ENCODE data around the gene KIF13A. TPM values are rescaled to one million over a fixed set of nuclear protein-coding genes. Genes with fewer than 3 reads are reported as not detected.

KIF13A gene
- total and polyA plus RNA-seq, 9 of the 15 experiments (the other 6 are each of a cell fraction or from before 2014, with no cell fraction given): 3.6 to 44.3 (median 29.7) TPM

DNA sequence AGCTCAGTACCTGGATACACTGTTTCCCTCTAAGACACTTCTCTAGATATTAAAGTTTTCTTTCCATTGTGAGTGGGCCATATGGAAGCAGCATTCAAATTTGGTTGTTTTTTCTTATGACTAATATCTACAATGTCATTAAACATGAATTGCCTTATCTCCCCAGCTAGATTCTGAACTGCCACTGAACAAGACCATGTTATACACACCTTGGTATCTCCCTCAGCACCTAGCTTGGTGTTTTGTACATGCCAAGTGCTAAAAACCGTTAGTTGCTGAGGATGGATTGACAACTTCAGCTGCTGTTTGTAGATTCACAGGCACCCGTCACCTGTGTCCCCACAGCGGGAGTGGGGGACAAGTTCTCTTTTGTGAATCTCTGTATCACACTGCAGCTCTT is 131.1 kb downstream of the KIF13A start (continued):
- no peak for TF ChIP-seq ETV1 (tag; conservative IDR thresholded peaks at IDR 0.05; ENCODE audit: low read depth)
- TF ChIP-seq MAFK (IDR thresholded peaks at IDR 0.05; ENCODE audit: low read length): no peak
- TF ChIP-seq BRF1 (IDR thresholded peaks at IDR 0.05; ENCODE audit: borderline replicate concordance, extremely low read depth, insufficient read length): no peak
- no peak for TF ChIP-seq FOXJ3 (CRISPR knock-in tag; IDR thresholded peaks at IDR 0.05)
- TF ChIP-seq, protein P1, sequence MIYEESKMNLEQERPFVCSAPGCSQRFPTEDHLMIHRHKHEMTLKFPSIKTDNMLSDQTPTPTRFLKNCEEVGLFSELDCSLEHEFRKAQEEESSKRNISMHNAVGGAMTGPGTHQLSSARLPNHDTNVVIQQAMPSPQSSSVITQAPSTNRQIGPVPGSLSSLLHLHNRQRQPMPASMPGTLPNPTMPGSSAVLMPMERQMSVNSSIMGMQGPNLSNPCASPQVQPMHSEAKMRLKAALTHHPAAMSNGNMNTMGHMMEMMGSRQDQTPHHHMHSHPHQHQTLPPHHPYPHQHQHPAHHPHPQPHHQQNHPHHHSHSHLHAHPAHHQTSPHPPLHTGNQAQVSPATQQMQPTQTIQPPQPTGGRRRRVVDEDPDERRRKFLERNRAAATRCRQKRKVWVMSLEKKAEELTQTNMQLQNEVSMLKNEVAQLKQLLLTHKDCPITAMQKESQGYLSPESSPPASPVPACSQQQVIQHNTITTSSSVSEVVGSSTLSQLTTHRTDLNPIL (CRISPR knock-in tag; IDR thresholded peaks at IDR 0.05): no peak
- no peak for TF ChIP-seq E2F3 (CRISPR knock-in tag; IDR thresholded peaks at IDR 0.05)

DNA sequence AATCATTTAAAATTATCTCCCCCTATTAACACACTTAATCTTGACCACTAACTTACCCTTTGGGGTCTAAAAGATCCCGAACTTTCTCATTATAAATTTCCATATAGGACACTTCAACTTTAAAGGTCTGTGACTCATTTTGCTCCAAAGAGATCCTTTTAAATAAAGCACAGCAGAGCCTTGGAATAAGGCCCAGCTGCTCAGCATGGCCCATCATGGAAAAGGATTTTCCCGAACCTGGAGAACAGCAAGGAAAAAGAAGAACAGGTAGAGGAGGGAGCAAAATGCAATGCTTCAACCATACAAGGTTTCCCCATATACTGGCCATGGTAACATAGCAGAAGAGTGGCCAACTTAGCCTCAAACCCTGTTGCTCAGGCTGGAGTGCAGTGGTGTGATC is 132.1 kb downstream of the KIF13A start:
- no peak for DNase-seq (ENCODE audit: extremely low read depth in 1 of 4, low spot score in 3 of 4)
- in situ Hi-C loops (cut with MboI) (no loop called here), intact Hi-C loops (cut with micrococcal nuclease) (no loop called here)
- CTCF ChIA-PET (ENCODE audit: low intra/inter-chr PET ratio): no interaction called here
- no peaks in the 10 kb centered on the region for H3K9me1 ChIP-seq (ENCODE audit: control insufficient read depth, insufficient read depth, low read length)
- H4K20me1 ChIP-seq (replicated peaks; ENCODE audit: control insufficient read depth, insufficient read depth, low read length): no peaks in the 10 kb centered on the region
- H3K27me3 ChIP-seq (ENCODE audit: control insufficient read depth in 2 of 2, insufficient read depth in 2 of 2, low read length in 2 of 2): no peaks in the 10 kb centered on the region
- peaks cover 36% of the 10 kb centered on the region for H3K36me3 ChIP-seq (ENCODE audit: control insufficient read depth, insufficient read depth, low read length)
- POLR2A ChIA-PET: interaction anchor here (1.7 kb wide), 1 partner anchor 10 kb away, joined by 4 read pairs; no protein-coding TSS in a partner anchor
- WGBS (ENCODE audit: insufficient coverage, low coverage, missing lambda C conversion rate): 83% methylated on average over 2 of the region's 2 CpGs
- no peak overlapping the region for H3K4me2 ChIP-seq (ENCODE audit: insufficient read depth, low read length)
- FAIRE-seq: no peak
- no peak overlapping the region for H3K27ac ChIP-seq (ENCODE audit: extremely low read depth, low read depth, low read length)
- H3K4me1 ChIP-seq (replicated peaks in 1 of 2; ENCODE audit: control insufficient read depth in 2 of 2, insufficient read depth in 2 of 2, low read length in 2 of 2): peaks cover 4 to 8% of the 10 kb centered on the region in 2 experiments; a peak in 3 of 5 replicates
- no peak overlapping the region for H3K4me3 ChIP-seq
- no peak overlapping the region for H2AFZ ChIP-seq (ENCODE audit: low read depth, low read length)
- H3K79me2 ChIP-seq (ENCODE audit: control insufficient read depth, insufficient read depth, low read length): no peaks in the 10 kb centered on the region; the same call in 2 of the 3 replicates
- no TSS peak for BruUV-seq (replicated peaks)
- no peaks in the 10 kb centered on the region for H3K9me3 ChIP-seq (replicated peaks; ENCODE audit: control insufficient read depth, insufficient read depth, low read depth, low read length)
- ATAC-seq: no peak
- no peak overlapping the region for H3K9ac ChIP-seq (ENCODE audit: insufficient read depth in 1 of 2, low read depth in 2 of 2, low read length in 2 of 2)
- no peak for TF ChIP-seq ZNF589 (CRISPR knock-in tag; IDR thresholded peaks at IDR 0.05; ENCODE audit: low read depth)
- TF ChIP-seq KAT7 (CRISPR knock-in tag; IDR thresholded peaks at IDR 0.05; ENCODE audit: borderline replicate concordance): no peak
- no peak for TF ChIP-seq CCAR2 (IDR thresholded peaks at IDR 0.05; ENCODE audit: low read depth, low read length)
- TF ChIP-seq, protein P2, sequence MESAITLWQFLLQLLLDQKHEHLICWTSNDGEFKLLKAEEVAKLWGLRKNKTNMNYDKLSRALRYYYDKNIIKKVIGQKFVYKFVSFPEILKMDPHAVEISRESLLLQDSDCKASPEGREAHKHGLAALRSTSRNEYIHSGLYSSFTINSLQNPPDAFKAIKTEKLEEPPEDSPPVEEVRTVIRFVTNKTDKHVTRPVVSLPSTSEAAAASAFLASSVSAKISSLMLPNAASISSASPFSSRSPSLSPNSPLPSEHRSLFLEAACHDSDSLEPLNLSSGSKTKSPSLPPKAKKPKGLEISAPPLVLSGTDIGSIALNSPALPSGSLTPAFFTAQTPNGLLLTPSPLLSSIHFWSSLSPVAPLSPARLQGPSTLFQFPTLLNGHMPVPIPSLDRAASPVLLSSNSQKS (CRISPR knock-in tag; IDR thresholded peaks at IDR 0.05): no peak
- TF ChIP-seq PURB (CRISPR knock-in tag; IDR thresholded peaks at IDR 0.05; ENCODE audit: low read depth): no peak
- no peak for TF ChIP-seq SAFB (IDR thresholded peaks at IDR 0.05; ENCODE audit: borderline replicate concordance, low read depth, low read length)
- TF ChIP-seq, protein P3, sequence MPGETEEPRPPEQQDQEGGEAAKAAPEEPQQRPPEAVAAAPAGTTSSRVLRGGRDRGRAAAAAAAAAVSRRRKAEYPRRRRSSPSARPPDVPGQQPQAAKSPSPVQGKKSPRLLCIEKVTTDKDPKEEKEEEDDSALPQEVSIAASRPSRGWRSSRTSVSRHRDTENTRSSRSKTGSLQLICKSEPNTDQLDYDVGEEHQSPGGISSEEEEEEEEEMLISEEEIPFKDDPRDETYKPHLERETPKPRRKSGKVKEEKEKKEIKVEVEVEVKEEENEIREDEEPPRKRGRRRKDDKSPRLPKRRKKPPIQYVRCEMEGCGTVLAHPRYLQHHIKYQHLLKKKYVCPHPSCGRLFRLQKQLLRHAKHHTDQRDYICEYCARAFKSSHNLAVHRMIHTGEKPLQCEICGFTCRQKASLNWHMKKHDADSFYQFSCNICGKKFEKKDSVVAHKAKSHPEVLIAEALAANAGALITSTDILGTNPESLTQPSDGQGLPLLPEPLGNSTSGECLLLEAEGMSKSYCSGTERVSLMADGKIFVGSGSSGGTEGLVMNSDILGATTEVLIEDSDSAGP (CRISPR knock-in tag; IDR thresholded peaks at IDR 0.05): no peak
- TF ChIP-seq SRF (CRISPR knock-in tag; IDR thresholded peaks at IDR 0.05): no peak
- TF ChIP-seq, protein P4, sequence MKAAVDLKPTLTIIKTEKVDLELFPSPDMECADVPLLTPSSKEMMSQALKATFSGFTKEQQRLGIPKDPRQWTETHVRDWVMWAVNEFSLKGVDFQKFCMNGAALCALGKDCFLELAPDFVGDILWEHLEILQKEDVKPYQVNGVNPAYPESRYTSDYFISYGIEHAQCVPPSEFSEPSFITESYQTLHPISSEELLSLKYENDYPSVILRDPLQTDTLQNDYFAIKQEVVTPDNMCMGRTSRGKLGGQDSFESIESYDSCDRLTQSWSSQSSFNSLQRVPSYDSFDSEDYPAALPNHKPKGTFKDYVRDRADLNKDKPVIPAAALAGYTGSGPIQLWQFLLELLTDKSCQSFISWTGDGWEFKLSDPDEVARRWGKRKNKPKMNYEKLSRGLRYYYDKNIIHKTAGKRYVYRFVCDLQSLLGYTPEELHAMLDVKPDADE (conservative IDR thresholded peaks at IDR 0.05; ENCODE audit: control insufficient read depth, low read depth, low read length): no peak
